ENCODE data around the gene ALG9.
A peak's percentile ranks its signal among the peaks of the same experiment; 100 is the strongest.

Gene ALG9

DNA sequence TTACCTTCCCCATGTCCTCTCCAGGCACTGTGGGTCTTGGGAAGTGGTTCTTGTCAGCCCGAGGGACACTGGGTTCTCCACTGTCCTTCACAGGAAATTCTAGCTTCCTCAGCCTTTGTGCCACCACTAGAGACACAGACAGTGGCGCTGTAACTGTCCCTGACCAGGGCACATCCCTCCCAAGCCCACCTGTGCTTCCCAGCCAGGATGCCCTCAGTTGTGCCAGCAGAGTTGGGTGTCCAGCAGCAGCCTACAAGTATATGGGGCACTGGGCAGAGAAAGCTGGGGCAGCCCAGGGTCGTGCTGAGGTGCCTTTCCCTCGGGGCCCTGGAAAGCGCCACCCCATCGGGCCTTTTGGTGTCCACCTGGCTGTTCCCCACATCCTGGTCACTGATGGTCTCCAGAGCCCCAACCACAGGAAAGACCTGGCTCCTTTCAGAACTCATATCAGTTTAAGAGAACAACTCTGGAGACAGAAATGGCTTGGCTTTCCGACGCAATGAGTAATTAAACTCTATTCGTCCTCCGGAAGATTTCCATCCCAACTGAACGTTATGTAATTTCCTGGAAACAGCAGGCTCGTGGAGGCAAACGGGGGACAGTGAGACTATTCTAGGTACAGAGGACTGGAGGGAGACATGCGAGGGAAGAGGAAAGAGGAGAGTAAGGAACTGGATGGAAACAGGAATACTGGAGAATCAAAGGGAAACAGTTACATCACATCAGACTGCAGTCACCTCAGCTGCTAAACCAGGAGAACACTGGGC, 133.8 kb downstream of the ALG9 start:
- TF ChIP-seq, protein P1, sequence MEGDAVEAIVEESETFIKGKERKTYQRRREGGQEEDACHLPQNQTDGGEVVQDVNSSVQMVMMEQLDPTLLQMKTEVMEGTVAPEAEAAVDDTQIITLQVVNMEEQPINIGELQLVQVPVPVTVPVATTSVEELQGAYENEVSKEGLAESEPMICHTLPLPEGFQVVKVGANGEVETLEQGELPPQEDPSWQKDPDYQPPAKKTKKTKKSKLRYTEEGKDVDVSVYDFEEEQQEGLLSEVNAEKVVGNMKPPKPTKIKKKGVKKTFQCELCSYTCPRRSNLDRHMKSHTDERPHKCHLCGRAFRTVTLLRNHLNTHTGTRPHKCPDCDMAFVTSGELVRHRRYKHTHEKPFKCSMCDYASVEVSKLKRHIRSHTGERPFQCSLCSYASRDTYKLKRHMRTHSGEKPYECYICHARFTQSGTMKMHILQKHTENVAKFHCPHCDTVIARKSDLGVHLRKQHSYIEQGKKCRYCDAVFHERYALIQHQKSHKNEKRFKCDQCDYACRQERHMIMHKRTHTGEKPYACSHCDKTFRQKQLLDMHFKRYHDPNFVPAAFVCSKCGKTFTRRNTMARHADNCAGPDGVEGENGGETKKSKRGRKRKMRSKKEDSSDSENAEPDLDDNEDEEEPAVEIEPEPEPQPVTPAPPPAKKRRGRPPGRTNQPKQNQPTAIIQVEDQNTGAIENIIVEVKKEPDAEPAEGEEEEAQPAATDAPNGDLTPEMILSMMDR (conservative IDR thresholded peaks at IDR 0.05; ENCODE audit: low read depth) = no peak
- ChIA-PET POLR2A (ENCODE audit: low non-redundant PET) (no interaction called here), CTCF (interaction anchor here (1.0 kb wide), 1 partner anchor 133 kb away, joined by 3 read pairs; no protein-coding TSS in a partner anchor)
- peak overlapping the region; percentile 87 for H3K27ac ChIP-seq
- DNase-seq (ENCODE audit: low spot score) = no peak

DNA sequence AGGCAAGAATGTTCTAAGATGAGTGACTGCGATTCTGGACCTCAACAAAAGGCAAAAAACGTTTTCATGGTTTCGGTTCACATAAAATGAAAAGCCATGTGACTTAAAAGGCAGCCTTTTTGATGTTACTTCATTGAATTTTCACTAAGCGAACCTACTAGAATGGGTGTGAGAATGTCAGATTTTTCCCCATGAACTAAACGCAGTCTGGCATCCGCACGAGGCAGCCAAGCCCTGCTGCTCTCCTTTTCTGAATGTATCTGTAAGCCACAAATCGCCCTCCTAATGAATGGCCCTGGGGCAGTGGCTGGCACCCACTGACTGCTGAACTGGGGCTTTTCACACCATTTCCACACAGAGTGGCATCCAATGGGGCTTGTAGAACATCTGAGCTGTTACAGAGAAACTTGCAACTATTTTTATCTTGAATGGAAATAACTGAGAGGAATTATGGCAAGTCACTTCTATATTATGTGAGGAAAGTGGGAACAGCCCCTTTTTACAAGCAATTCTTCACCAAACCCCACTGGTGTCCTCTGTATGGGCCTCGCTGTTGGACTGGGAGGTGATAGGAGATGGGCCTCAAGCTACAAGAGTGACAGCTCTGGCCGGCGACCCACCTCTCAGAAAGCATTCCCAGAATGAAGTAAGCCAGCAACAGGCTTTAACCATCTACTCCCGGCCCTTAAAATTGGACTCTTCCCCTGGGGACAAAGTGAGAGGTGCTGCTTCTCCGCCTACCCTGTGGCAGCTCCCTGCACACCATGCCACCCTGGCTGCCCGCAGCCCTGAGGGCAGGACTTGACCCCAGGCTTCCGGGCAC, 134.5 kb downstream of the ALG9 start:
- ChIA-PET CTCF (interaction anchor here (1.0 kb wide), 1 partner anchor 133 kb away, joined by 3 read pairs; no protein-coding TSS in a partner anchor), POLR2A (ENCODE audit: low non-redundant PET) (no interaction called here)
- TF ChIP-seq, protein P1 (conservative IDR thresholded peaks at IDR 0.05; ENCODE audit: low read depth) = no peak
- DNase-seq (ENCODE audit: low spot score) = no peak
- H3K27ac ChIP-seq = peak overlapping the region; percentile 87
